ENCODE measurements around the gene RESP18.
A peak's percentile ranks its signal among the peaks of the same experiment; 100 is the strongest.

The RESP18 gene

GRCh38 chr2:219332542-219332941, at the start of gene RESP18:
Gene RESP18, minus strand, starts transcription at chr2:219332744.
- no peak for DNase-seq

DNA sequence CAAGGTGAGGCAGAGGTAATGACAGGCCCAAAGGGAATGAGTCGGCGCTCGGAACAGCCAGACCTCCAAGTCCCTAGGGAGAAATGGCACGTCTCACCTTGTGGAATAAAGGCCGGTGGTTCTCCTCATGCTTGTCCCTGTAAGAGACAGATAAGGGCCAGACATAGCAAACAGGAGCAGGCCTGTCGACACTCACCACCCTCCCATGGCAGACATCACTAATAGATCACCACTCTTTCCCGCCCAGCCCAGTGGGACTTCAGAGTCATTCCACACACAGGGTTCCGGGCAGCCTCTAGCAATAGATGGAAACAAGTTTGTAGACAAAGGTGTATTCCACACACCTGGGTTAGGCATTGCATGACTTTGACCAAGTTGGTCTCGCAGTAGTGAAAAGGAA, 48.9 kb upstream of the RESP18 start:
- no peak for DNase-seq

- DNase-seq, result no peak
These were observed 48.4 kb upstream of the RESP18 start for GRCh38 chr2:219380926-219381325.

DNA sequence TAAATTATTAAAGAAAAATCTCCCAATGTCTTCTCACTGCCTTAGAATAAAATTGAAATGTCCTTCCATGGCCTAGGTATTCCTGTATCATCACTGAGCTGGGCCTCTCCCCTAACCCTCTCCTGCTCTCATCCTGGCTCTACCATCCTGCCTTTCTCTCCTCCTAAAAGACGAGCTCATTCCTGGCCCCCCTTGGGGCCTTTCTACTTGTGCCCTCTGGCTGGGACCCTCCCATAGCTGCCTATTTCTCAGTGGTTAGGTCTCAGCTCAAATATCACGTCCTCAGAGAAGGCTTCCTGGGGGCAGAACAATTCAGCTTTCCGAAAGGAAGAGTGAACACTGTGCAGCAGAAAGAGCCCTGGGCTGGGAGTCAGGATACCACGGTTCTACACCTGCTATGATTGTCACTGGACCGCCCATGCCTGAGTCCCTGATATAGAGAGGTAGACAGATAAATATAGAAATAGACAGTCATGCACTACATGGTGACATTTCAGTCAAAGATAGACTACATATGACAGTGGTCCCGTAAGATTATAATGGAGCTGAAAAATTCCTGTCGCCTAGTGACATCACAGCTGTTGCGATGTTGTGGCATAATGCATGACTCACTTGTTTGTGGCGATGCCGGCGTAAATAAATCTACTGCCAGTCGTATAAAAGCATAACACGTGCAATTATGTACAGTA, 45.8 kb upstream of the RESP18 start:
- DNase-seq, result no peak

DNA sequence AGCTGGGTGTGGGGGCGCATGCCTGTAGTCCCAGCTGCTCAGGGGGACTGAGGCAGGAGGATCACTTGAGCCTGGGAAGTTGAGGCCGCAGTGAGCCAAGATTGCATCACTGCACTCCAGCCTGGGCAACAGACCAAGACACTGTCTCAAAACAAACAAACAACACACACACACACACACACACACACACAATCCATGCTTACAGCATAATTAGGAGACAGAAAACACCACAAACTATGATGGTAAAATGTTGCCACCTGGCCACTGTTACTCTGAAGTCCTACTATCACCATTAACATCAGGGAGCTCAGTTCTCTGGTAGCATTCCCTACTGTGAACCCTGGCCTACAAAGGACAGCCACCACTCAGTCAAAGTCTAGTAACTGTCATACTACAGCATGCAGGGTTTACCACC, 36.9 kb upstream of the RESP18 start:
- no peak for DNase-seq

- DNase-seq, result no peak
These were observed 36.2 kb upstream of the RESP18 start for GRCh38 chr2:219368690-219369191.

- DNase-seq, result peak; percentile 56
These were observed 30.1 kb upstream of the RESP18 start for GRCh38 chr2:219362524-219363164.

DNA sequence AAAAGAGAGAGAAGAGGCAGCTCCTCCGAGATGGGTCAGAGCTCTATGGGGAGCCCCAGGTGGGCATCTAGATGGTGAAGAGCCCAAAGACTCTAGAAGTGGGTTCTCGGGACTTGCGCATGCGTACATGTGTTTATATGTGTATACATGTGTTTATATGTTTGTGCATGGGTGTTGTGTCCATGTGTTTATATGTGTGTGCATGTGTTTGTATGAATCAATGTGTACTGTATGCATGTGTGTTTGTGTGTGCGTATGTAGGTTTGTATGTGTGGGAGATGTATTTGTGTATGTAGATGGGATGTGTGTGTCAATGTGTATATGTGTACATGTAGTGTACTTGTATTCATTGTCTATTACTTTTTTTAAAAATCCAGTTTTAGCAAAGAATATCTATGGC, 29.5 kb upstream of the RESP18 start:
- DNase-seq, result no peak

DNA sequence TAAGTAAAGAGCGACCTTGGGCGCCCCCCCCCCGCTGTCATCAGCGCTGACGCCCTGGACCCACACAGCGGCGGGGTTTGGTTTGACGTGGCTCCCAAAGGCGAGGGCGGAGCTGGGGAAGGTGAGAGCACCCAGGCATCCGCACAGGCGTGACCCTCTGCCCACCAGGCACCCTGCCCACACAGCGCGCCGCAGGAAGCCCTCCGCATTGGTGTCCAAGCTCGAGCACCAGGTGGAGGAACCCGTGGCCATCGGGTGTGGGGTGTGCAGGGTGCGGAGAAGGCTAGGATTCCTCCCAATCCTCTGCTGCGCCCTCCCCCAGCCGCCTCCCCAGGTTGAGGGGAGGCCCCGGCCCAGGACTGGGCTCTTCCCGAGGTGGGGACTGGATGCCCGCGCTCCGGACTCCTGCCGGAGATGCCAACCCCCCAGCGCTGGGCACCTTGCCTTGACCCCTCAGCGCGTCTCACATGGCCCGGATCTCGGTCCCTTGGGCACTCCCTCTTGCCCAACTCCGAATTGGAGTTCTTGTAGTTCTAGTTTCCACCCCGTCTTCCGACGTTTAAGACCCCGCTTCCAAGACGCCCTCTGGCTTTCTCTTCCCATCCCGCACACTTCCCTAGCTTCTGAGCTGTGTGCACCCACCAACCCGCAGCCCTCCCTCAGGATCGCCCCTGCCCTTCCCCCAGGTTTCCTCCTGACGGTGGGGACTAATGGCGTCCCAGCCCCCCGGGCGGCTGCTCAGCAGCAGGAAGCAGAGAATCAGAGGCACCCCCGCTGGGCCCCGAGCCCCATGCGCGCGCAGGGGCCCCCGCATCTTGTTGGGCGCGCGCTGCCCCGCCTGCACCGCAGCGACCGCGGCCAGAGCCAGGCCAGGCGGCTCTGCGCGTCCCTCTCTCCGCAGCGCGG, 25.9 kb upstream of the RESP18 start:
- DNase-seq, result no peak

DNA sequence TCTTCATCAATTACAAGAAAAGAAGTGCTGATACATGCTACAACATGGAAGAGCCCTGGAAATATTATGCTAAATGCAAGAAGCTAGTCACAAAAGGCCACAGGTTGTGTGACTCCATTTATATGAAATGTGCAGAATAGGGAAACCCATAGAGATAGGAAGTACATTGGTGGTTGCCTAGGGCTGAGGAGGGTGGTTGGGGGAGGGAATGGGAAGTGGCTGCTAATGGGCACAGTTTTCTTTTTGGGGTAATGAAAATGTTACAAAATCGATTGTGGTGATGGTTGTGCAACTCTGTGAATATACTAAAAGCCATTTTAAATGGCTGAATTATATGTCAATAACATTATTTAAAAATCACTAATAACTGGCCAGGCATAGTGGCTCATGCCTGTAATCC, 24.3 kb upstream of the RESP18 start:
- DNase-seq, result no peak

DNA sequence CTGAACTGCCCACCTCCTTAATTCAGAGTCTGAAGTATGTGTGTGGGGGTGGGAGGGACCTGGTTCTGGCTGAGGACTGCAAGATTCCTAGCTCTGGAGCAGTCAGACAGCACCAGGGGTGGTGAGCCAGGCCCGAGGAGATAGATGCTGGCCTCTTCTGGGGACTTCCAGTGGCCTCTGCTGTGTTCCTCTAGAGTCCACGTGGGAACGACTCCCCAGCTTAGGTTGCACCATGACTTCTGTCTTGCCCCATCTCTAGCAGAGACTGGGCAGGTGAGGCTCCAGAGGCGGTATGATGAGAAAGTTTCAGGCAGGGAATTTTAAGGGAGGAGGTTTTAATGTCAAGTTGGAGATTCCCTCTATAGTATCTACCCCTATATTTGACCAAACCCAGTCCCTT, 22.0 kb upstream of the RESP18 start:
- no peak for DNase-seq

DNA sequence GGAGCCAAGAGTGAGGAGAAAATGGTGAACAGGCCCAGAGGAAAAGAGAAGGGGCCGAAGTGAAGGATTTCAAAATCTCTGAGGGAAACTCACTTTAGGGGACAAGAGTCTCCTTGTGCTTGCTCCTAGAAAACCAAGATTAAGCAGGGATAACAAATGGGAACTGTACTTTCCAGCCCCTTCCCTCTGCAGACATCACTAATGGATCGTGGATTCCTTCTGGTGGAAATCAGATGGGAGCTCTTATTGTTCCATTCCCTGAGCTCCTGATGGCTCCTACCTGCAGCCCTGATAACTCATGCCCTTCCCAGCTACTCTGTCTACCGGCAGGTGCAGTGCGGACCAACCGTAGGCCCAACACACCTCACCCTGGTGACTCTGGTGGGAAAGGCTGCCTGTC, 20.6 kb upstream of the RESP18 start:
- no peak for DNase-seq

DNA sequence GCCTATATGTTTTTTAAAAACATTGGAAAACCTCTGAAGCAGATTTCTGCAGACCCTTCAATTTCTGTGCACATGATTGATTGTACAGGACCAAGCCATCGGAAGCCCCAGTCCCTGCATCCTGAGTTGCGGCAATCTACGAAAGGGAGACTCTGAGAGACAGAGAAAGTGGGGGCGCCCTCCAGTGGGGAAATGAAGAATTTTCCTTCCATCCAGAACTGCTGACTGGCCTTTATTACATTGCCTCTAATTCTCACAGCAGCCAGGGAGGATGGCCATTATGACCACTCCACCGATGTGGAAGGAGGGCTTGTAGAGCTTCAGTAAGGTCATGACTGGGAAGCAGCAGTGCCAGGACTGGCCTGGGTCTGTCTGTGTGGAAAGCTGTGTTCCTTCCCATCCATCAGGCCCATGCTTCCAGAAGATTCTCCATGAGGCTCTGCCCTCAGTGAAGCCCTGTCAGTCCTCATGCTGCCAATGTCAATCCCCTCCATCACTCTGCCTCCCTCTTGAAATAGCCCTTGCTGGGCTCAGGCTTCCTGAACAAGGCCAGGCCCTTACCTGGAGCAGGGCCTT, 20.0 kb upstream of the RESP18 start:
- peak; percentile 76 for DNase-seq

GRCh38 chr2:219350710-219351221, 18.2 kb upstream of the RESP18 start:
- no peak for DNase-seq

DNA sequence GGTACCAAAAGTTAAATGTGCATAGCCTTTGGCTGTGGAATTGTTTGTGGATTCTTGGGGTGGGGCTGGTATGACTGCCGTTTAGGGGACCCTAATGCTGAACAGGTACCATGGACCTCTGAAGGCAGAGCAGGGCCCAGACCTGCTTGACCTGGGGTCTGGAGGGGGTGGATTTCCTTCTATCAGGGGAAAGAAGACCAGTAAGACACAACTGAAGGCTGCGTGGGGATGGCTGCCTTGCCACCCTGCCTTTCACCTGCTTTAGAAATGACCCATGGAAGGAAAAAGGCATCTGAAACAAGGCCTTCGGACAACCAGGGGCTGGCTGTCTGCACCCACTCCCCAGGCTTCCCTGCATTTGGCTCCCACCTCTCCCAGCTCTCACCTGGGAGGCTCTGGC, 17.7 kb upstream of the RESP18 start:
- no peak for DNase-seq

DNA sequence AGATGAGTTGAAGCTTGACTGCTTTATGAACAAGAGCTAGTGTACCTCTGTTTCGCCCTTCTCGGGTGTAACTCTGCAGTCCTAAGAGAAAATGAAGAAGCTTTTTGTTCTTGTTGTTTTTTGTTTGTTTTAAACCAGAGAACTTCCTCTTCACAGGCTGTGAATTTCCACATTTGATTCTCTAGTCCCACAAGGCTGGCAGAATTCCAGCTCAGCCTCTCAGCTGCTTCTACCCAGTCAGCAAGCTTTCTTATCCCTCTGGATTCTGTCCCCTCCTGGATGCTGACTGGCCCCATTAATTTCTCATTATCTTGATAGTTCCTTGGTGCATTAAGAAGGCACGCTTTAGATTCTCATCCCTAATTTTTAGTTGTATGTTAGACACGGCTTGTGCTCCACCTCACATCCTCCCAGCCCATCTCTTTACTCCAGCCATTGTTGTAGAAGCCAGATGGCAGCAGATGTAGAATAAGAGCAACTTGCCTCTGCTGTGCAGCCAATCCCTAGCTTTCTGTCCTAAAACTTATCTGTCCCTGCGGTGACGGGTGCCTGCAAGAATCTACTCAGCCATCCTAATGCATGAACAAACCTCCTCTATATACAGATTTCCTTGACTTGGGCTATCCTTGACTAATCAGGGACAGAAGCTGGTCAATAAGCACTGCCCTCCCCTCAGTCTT, 12.3 kb upstream of the RESP18 start:
- DNase-seq, result no peak

- no peak for DNase-seq
These were observed 2.8 kb upstream of the RESP18 start for GRCh38 chr2:219335373-219335786.

DNA sequence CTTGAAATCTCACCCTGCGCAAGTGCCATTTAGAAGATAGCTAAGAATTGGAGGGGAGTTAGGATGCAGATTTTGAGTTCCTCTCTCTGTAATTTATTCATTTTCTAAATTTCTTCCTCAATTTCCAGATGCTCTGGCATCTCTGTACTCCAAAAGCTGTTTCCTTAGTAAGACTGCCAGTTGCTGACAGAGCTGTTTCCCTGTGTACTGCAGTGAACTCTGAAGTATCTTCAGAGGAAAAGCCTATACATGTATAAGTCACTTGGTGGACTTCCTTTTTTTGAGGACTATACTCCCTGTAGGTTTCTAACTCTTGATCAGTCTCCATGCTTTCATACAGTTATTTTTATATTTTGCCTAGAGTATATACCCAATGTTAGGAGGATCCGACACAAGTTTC, 1.5 kb upstream of the RESP18 start:
- DNase-seq, result no peak

DNA sequence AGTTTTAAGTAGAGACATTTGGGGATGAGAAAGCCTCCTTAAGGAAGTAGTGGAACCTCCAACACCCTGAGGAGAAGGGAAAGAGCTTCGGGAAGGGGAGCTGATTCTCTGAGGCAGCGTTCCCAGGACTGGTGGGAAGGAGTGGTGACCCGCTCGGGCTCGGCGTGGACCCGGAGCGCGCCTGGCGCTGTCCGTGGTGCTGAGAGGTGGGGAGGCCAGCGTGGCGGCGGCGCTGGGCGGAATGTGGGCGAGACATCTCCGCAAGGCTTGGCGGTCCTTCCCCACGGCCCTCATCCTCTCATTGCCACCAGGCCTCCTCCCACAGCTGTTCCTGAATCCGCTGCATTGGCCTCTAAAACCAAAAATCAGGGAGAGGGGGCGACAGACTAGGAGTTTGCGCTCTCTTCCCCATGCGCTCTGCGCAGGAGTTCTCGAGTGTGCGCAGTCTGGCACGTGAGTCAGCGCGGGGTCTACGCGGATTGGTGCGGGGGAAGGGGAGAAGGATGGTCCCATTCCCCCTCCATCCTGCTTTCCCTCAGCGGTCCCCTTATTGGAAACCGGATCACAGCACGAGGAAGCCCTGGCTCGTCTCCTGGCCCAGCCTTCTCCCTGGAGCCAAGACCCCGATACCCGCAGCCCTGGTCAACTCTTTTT, 857 bp downstream of the RESP18 start:
- peak; percentile 16 for DNase-seq

- DNase-seq, result no peak
These were observed 4.8 kb downstream of the RESP18 start for GRCh38 chr2:219327719-219328118.

DNA sequence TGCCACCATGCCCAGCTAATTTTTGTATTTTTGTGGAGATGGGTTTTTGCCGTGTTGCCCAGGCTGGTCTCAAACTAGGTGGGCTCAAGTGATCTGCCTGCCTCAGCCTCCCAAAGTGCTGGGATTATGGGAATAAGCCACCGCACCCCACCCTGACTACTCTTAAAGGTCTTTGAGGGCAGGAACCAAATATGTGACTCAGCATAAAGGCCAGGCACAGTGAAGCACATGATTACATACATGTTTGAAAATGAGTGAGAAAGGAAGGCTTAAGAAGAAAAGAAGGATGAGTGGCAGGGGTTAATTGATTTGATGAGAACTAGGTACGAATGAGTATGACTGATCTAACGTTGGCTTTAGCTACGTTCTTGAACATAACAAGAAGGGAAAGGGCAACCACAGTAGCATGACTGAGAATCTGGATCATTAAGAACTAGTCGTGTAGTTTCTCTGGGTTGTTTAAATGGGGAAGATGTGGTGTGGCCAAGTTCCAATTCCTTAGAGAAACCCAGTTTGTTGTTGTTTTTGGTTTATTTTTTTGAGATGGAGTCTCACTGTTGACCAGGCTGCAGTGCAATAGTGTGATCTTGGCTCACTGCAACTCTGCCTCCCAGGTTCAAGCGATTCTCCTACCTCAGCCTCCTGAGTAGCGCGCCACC, 6.8 kb downstream of the RESP18 start:
- no peak for DNase-seq

Measured in hematopoietic multipotent progenitor cell treated with erythropoietin and hydrocortisone succinate and interleukin-3 and kit ligand, for 8 days (in vitro differentiated cells).